ENCODE data around the gene FMNL3. TPM values are rescaled to one million over a fixed set of nuclear protein-coding genes. Genes with fewer than 3 reads are reported as not detected.

Gene FMNL3
- total and polyA plus RNA-seq, 5 donors from 2014 or later = 3.8 to 21.4 (median 6.0) TPM

DNA sequence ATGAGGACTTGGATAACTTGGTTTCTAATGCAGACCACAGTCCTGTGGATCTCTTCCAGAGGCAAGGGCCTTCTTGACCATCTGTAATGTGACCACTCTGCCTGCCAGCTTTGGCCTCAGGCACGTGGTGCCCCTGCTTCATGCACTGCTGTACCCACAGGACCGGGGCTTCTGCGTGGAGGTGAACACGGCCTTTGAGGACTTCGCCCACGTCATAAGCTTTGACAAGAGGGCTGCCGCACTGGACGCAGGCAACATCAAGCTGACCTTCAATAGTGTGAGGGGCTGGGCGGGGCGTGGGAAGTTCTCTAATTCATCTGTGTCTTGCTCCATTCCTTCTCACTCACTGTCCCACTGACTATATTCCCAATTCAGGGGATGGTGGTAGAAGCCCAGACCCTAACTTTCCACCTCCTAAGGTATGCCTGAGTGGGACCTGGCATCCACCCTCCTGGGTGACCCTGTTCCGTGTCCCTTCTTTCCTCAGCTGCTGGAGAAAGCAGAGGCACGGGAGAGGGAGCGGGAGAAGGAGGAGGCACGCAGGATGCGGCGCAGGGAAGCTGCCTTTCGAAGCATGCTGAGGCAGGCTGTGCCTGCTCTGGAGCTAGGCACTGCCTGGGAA, 65.3 kb downstream of the FMNL3 start:
- DNase-seq = no peak
- peaks cover 21% of the 10 kb centered on the region for H3K4me1 ChIP-seq (ENCODE audit: control insufficient read depth, insufficient read depth, low read length, poor library complexity, severe bottlenecking)
- H3K27ac ChIP-seq (ENCODE audit: insufficient read depth, low read length, poor library complexity, severe bottlenecking) = no peak overlapping the region
- Mint-ChIP-seq H3K4me3 (no peak overlapping the region), H3K27me3 (no peaks in the 10 kb centered on the region), H3K9me3 (no peaks in the 10 kb centered on the region), H3K36me3 (peaks cover 11% of the 10 kb centered on the region), H3K4me1 (peaks cover 4 to 44% (median 28%) of the 10 kb centered on the region in 4 donors), H3K27ac (peak overlapping the region in 1 of 3 donors; percentile 77)
- H3K9me3 ChIP-seq (ENCODE audit: control insufficient read depth in 2 of 2, low read length in 2 of 2) = no peaks in the 10 kb centered on the region
- peaks cover 4% of the 10 kb centered on the region for H3K36me3 ChIP-seq (ENCODE audit: control insufficient read depth, insufficient read depth, low read length)
- H3K27me3 ChIP-seq (ENCODE audit: control insufficient read depth, insufficient read depth, low read length) = no peaks in the 10 kb centered on the region
- ATAC-seq (ENCODE audit: low read depth in 2 of 2) = no peak
- H3K4me3 ChIP-seq (ENCODE audit: low read depth, low read length) = no peak overlapping the region

DNA sequence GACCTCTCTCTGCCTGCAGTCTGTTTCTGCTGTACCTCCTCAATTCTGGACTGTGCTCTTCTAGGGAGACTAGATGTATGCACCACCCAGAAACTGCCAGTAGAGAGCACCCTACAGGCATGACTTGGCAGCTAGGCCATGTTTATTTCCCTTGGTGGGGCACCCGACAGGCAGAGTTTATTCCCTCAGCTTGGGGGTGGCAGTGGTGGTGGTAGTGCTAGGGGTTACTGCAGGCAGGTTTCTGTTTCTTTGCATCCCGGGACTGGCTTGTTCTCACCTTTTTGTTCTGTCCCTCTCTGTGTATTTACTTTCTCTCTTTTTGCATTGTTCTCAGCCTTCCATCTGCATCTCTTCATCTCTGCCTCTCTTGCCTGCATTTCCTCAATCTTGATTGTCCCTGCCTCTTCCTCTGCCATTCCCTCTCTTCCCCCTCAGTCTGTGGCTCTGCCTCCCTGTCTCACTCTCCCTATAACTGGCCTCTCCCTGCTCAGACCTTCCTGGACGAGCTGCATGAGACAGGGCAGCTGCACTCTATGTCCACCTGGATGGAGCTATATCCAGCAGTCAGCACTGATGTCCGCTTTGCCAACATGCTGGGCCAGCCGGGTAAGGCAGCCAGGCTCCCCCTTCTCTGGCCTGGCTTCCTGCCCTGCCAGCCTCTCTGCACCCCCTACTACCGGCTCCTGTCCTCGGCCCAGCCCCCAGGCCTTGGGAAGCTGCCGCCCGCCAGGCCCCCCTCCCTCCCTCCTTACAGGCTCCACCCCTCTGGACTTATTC, 70.0 kb downstream of the FMNL3 start:
- peaks cover 12% of the 10 kb centered on the region for H3K4me1 ChIP-seq (ENCODE audit: control insufficient read depth, insufficient read depth, low read length, poor library complexity, severe bottlenecking)
- H3K4me3 ChIP-seq (ENCODE audit: low read depth, low read length) = no peak overlapping the region
- Mint-ChIP-seq H3K4me3 (no peak overlapping the region), H3K4me1 (peaks cover 0 to 24% (median 20%) of the 10 kb centered on the region in 4 donors), H3K27ac (peak overlapping the region in 2 of 3 donors; percentile 3 to 18), H3K9me3 (no peaks in the 10 kb centered on the region), H3K27me3 (no peaks in the 10 kb centered on the region), H3K36me3 (peaks cover 4% of the 10 kb centered on the region)
- H3K9me3 ChIP-seq (ENCODE audit: control insufficient read depth in 2 of 2, low read length in 2 of 2) = no peaks in the 10 kb centered on the region
- H3K27me3 ChIP-seq (ENCODE audit: control insufficient read depth, insufficient read depth, low read length) = no peaks in the 10 kb centered on the region
- ATAC-seq (ENCODE audit: low read depth in 2 of 2) (peak; percentile 84), DNase-seq (peak; percentile 36 to 81 (median 56))
- H3K36me3 ChIP-seq (ENCODE audit: control insufficient read depth, insufficient read depth, low read length) = no peaks in the 10 kb centered on the region
- H3K27ac ChIP-seq (ENCODE audit: insufficient read depth, low read length, poor library complexity, severe bottlenecking) = no peak overlapping the region

- peaks cover 4% of the 10 kb centered on the region for H3K36me3 Mint-ChIP-seq
- H3K27ac ChIP-seq (ENCODE audit: insufficient read depth, low read length, poor library complexity, severe bottlenecking) = no peak overlapping the region
- peaks cover 12% of the 10 kb centered on the region for H3K4me1 ChIP-seq (ENCODE audit: control insufficient read depth, insufficient read depth, low read length, poor library complexity, severe bottlenecking)
- no peaks in the 10 kb centered on the region for H3K36me3 ChIP-seq (ENCODE audit: control insufficient read depth, insufficient read depth, low read length)
- H3K9me3 Mint-ChIP-seq = no peaks in the 10 kb centered on the region
- no peaks in the 10 kb centered on the region for H3K27me3 Mint-ChIP-seq
- no peaks in the 10 kb centered on the region for H3K9me3 ChIP-seq (ENCODE audit: control insufficient read depth in 2 of 2, low read length in 2 of 2)
- ATAC-seq (ENCODE audit: low read depth in 2 of 2) = no peak
- no peaks in the 10 kb centered on the region for H3K27me3 ChIP-seq (ENCODE audit: control insufficient read depth, insufficient read depth, low read length)
- peak overlapping the region in 1 of 3 donors; percentile 3 for H3K27ac Mint-ChIP-seq
- no peak for DNase-seq
- no peak overlapping the region for H3K4me3 ChIP-seq (ENCODE audit: low read depth, low read length)
- peaks cover 0 to 24% (median 20%) of the 10 kb centered on the region in 4 donors for H3K4me1 Mint-ChIP-seq
- H3K4me3 Mint-ChIP-seq = no peak overlapping the region
Measured at GRCh38 chr12:49636574-49636973, 70.6 kb downstream of the FMNL3 start.

- Mint-ChIP-seq H3K4me3 (no peak overlapping the region), H3K4me1 (peaks cover 0 to 24% (median 20%) of the 10 kb centered on the region in 4 donors), H3K36me3 (peaks cover 4% of the 10 kb centered on the region), H3K27me3 (no peaks in the 10 kb centered on the region), H3K27ac (peak overlapping the region in 1 of 3 donors; percentile 75), H3K9me3 (no peaks in the 10 kb centered on the region)
- H3K4me3 ChIP-seq (ENCODE audit: low read depth, low read length) = no peak overlapping the region
- no peaks in the 10 kb centered on the region for H3K9me3 ChIP-seq (ENCODE audit: control insufficient read depth in 2 of 2, low read length in 2 of 2)
- no peaks in the 10 kb centered on the region for H3K27me3 ChIP-seq (ENCODE audit: control insufficient read depth, insufficient read depth, low read length)
- ATAC-seq (ENCODE audit: low read depth in 2 of 2) = no peak
- no peaks in the 10 kb centered on the region for H3K36me3 ChIP-seq (ENCODE audit: control insufficient read depth, insufficient read depth, low read length)
- H3K4me1 ChIP-seq (ENCODE audit: control insufficient read depth, insufficient read depth, low read length, poor library complexity, severe bottlenecking) = peaks cover 12% of the 10 kb centered on the region
- DNase-seq = no peak
- no peak overlapping the region for H3K27ac ChIP-seq (ENCODE audit: insufficient read depth, low read length, poor library complexity, severe bottlenecking)
Measured at GRCh38 chr12:49635656-49636055, 71.5 kb downstream of the FMNL3 start.

GRCh38 chr12:49635036-49635435, 72.2 kb downstream of the FMNL3 start:
- peaks cover 12% of the 10 kb centered on the region for H3K4me1 ChIP-seq (ENCODE audit: control insufficient read depth, insufficient read depth, low read length, poor library complexity, severe bottlenecking)
- H3K4me3 Mint-ChIP-seq = no peak overlapping the region
- no peaks in the 10 kb centered on the region for H3K9me3 ChIP-seq (ENCODE audit: control insufficient read depth in 2 of 2, low read length in 2 of 2)
- peaks cover 0 to 24% (median 20%) of the 10 kb centered on the region in 4 donors for H3K4me1 Mint-ChIP-seq
- no peak overlapping the region for H3K27ac Mint-ChIP-seq
- no peaks in the 10 kb centered on the region for H3K9me3 Mint-ChIP-seq
- H3K27me3 Mint-ChIP-seq = no peaks in the 10 kb centered on the region
- no peak overlapping the region for H3K27ac ChIP-seq (ENCODE audit: insufficient read depth, low read length, poor library complexity, severe bottlenecking)
- ATAC-seq (ENCODE audit: low read depth in 2 of 2) (no peak), DNase-seq (no peak)
- no peak overlapping the region for H3K4me3 ChIP-seq (ENCODE audit: low read depth, low read length)
- peaks cover under 1% of the 10 kb centered on the region for H3K36me3 Mint-ChIP-seq
- no peaks in the 10 kb centered on the region for H3K36me3 ChIP-seq (ENCODE audit: control insufficient read depth, insufficient read depth, low read length)
- H3K27me3 ChIP-seq (ENCODE audit: control insufficient read depth, insufficient read depth, low read length) = no peaks in the 10 kb centered on the region

- Mint-ChIP-seq H3K4me3 (no peak overlapping the region), H3K9me3 (no peaks in the 10 kb centered on the region), H3K27ac (no peak overlapping the region), H3K36me3 (no peaks in the 10 kb centered on the region), H3K27me3 (no peaks in the 10 kb centered on the region), H3K4me1 (peaks cover 0 to 16% (median 14%) of the 10 kb centered on the region in 4 donors)
- Histone ChIP-seq H3K27me3 (ENCODE audit: control insufficient read depth, insufficient read depth, low read length) (no peaks in the 10 kb centered on the region), H3K36me3 (ENCODE audit: control insufficient read depth, insufficient read depth, low read length) (no peaks in the 10 kb centered on the region), H3K4me1 (ENCODE audit: control insufficient read depth, insufficient read depth, low read length, poor library complexity, severe bottlenecking) (peaks cover 12% of the 10 kb centered on the region), H3K9me3 (ENCODE audit: control insufficient read depth in 2 of 2, low read length in 2 of 2) (no peaks in the 10 kb centered on the region), H3K27ac (ENCODE audit: insufficient read depth, low read length, poor library complexity, severe bottlenecking) (no peak overlapping the region), H3K4me3 (ENCODE audit: low read depth, low read length) (no peak overlapping the region)
- no peak for DNase-seq
- no peak for ATAC-seq (ENCODE audit: low read depth in 2 of 2)
Measured at GRCh38 chr12:49633703-49634345, 73.4 kb downstream of the FMNL3 start.

- H3K27me3 Mint-ChIP-seq = no peaks in the 10 kb centered on the region
- H3K4me3 Mint-ChIP-seq = no peak overlapping the region
- Histone ChIP-seq H3K36me3 (ENCODE audit: control insufficient read depth, insufficient read depth, low read length) (no peaks in the 10 kb centered on the region), H3K27me3 (ENCODE audit: control insufficient read depth, insufficient read depth, low read length) (no peaks in the 10 kb centered on the region), H3K27ac (ENCODE audit: insufficient read depth, low read length, poor library complexity, severe bottlenecking) (no peak overlapping the region), H3K4me3 (ENCODE audit: low read depth, low read length) (no peak overlapping the region), H3K4me1 (ENCODE audit: control insufficient read depth, insufficient read depth, low read length, poor library complexity, severe bottlenecking) (peaks cover 12% of the 10 kb centered on the region), H3K9me3 (ENCODE audit: control insufficient read depth in 2 of 2, low read length in 2 of 2) (no peaks in the 10 kb centered on the region)
- ATAC-seq (ENCODE audit: low read depth in 2 of 2) (no peak), DNase-seq (no peak)
- no peak overlapping the region for H3K27ac Mint-ChIP-seq
- H3K9me3 Mint-ChIP-seq = no peaks in the 10 kb centered on the region
- H3K4me1 Mint-ChIP-seq = peaks cover 0 to 16% (median 14%) of the 10 kb centered on the region in 4 donors
- no peaks in the 10 kb centered on the region for H3K36me3 Mint-ChIP-seq
Measured at GRCh38 chr12:49632986-49633702, 74.1 kb downstream of the FMNL3 start.

Measured in CD4-positive, CD25-positive, alpha-beta regulatory T cell (primary cell).